ENCODE results near the gene MYL1.

The MYL1 gene

DNA sequence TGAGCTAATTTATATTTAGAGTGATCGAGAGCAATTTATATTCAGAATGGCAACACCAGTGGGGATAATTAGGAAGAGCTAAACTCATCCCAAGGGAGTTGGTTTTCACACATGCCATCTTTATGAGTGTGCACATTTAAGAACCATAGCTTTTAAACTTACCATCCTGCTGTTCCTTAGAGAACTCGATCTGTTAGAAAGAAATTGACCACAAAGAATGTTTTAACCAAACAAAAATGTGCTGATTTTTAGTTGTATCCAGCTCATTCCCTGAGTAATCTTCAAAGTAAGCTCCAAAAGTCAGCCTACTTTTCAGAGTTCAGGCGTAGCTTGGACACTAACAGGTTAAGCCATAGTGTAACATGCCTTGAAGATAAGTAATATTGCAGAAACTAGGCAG lies 12.6 kb downstream of the MYL1 start:
- TF ChIP-seq, protein P1, sequence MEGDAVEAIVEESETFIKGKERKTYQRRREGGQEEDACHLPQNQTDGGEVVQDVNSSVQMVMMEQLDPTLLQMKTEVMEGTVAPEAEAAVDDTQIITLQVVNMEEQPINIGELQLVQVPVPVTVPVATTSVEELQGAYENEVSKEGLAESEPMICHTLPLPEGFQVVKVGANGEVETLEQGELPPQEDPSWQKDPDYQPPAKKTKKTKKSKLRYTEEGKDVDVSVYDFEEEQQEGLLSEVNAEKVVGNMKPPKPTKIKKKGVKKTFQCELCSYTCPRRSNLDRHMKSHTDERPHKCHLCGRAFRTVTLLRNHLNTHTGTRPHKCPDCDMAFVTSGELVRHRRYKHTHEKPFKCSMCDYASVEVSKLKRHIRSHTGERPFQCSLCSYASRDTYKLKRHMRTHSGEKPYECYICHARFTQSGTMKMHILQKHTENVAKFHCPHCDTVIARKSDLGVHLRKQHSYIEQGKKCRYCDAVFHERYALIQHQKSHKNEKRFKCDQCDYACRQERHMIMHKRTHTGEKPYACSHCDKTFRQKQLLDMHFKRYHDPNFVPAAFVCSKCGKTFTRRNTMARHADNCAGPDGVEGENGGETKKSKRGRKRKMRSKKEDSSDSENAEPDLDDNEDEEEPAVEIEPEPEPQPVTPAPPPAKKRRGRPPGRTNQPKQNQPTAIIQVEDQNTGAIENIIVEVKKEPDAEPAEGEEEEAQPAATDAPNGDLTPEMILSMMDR (IDR thresholded peaks at IDR 0.05; ENCODE audit: low read depth, low read length): no peak
- no peak for DNase-seq (ENCODE audit: extremely low read depth, low read depth)

DNA sequence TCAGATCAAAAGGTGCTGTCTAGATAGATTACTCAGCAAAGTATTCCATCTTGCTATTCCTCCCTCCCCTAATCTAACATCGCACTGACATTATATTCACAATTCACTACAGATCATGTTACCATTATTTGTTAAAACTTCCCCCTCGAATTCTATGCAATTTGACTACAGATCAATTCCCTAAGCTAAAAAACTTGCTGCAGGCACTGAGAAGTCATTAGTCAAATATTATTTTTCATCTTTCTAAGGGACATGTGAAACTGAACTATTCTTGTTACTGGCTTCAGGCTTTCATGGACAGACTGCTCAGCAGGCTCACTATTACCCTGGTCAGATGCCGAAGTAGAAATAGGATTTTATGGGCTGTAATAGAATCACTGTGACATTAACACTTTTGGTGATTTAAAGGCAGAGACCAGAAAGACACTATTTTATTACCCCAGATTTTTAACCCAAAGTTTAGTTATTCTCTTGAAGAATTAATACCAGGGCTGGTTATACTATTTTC lies 15.1 kb downstream of the MYL1 start:
- TF ChIP-seq, protein P1 (IDR thresholded peaks at IDR 0.05; ENCODE audit: low read depth, low read length): no peak
- no peak for DNase-seq (ENCODE audit: extremely low read depth, low read depth)

DNA sequence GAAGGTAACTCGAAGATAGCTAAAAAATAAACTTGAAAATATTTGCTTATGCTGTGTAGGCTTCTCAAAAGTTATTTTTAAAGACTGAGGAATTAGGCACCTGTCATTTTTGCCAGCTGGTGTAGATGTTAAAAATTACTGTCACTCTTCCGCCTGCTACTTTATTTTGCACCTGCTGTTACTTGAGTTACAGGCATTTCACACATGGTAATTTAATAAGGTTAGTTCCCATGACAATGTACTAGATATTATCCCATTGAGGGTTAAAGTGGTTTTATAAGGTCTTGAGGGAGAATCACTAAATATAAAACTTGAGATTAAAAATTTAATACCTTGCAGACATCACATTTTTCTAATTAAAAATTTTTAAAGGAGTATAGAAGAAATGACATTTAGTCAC lies 26.6 kb downstream of the MYL1 start:
- no peak for DNase-seq (ENCODE audit: extremely low read depth, low read depth)
- TF ChIP-seq, protein P1 (IDR thresholded peaks at IDR 0.05; ENCODE audit: low read depth, low read length): no peak

DNA sequence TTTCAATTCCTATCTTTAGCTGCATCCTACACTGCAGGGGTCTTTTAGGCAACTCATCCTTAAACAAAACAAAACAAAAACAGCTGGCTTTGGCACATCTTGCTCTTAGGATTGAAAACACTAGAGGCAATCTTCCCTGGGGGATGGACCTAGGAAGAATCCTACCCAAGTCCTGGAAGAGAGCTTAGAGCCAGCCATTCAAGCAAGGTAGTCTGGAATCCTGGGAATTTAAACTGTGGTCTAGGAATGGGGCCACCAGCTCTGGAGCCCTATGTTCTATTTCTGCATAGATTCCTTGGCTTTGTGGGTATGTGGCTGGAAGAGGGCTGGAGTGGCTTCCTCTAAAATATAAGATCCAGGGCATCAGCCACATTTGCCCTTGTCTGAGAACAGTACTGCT lies 27.7 kb downstream of the MYL1 start:
- DNase-seq (ENCODE audit: extremely low read depth, low read depth): no peak
- TF ChIP-seq, protein P1 (IDR thresholded peaks at IDR 0.05; ENCODE audit: low read depth, low read length): no peak

DNA sequence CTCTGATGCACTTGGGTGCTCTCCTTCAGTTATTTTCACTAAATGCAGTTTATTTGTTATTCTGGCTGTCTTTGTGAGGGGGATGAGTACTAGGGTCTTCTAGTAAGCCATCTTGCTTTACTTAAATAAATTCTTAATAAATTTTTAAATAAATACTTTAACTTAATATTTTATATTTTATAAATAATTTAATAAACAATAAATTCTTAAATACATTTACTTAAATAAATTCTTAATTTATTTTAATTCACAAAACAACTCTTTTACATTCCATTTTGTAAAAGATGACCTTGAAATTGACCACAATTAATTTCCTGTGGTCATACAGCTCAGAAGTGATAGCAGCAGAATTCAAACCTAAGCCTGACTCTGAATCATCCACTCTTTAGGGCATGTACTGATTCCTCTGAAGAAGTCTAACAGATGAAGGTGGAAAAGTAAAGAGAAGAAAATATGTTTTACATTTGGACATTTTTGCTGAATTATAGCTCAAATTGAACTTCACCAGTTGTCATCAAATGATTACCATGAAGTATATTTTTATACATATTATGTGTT lies 28.8 kb downstream of the MYL1 start:
- TF ChIP-seq, protein P1 (IDR thresholded peaks at IDR 0.05; ENCODE audit: low read depth, low read length): no peak
- no peak for DNase-seq (ENCODE audit: extremely low read depth, low read depth)

DNA sequence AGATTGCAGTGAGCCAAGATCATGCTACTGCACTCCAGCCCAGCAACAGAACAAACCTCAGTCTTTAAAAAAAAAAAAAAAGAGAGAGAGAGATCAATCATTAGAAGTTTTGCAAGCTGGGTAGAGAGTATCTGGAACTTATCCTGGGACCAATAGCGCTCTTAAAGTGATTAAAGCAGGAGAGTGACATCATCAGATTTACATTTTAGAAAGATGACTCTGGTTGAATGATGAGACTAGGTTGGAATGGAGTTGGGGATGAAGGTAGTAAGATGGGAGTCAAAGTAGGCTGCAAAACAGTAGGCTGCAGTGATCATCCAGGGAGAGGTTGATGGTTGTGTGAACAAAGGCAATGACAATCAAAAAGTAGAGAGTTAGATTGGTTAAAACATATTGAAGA lies 37.8 kb downstream of the MYL1 start:
- no peak for DNase-seq (ENCODE audit: extremely low read depth, low read depth)
- TF ChIP-seq, protein P1 (IDR thresholded peaks at IDR 0.05; ENCODE audit: low read depth, low read length): no peak

DNA sequence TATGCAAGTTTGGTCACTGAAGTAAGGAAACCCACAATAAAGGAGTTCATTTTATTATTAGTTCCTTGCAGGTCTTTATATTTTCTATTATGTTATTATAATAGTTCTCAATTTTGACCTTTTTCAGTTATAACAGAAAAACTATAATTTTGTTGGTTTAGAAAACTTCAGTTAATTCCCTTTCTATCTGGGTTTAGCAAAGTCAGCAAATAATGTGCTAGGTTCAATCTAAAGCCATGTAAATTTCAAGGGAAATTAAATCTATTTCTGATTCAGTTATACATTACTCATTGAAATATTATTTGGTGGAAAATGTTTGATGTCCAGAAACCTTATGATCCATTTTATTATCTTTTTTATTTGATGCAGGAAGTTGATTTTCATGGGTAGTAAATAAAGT lies 43.7 kb downstream of the MYL1 start:
- TF ChIP-seq, protein P1 (IDR thresholded peaks at IDR 0.05; ENCODE audit: low read depth, low read length): no peak
- no peak for DNase-seq (ENCODE audit: extremely low read depth, low read depth)

Measured in AG09319 (cell line).